Psoas muscle (tissue), 8 donors: ENCODE measurements around the gene CTNND2. TPM values are rescaled to one million over a fixed set of nuclear protein-coding genes. Genes with fewer than 3 reads are reported as not detected.

Experiments
- ATAC-seq, 4 donors: fragments of 200-7000 bp; cut with Tn5 transposase; one replicate each; pipeline ENCODE4 v1.9.1; 2020; ENCODE audit warnings: moderate library complexity in 3 of 4, mild to moderate bottlenecking in 2 of 4
- DNase-seq, 2 donors: peaks; one replicate each; pipeline ENCODE4 v3.0.0-alpha.2; 2020
- H3K27ac ChIP-seq: fragments of 200-600 bp; one replicate; pipeline ENCODE4 v1.8.0; 2022
- H3K27me3 ChIP-seq, 3 donors: fragments of 200-600 bp in 1 of 3; one replicate each; pipeline versions ENCODE4 v1.6.1 to v1.8.0; 2013 to 2022; ENCODE audit warnings: low read length in 2 of 3, mild to moderate bottlenecking in 2 of 3, moderate library complexity in 1 of 3; ENCODE audit not compliant: insufficient read depth in 3 of 3
- H3K36me3 ChIP-seq, 2 donors: fragments of 200-600 bp in 1 of 2; one replicate each; pipeline versions ENCODE4 v1.6.1 to v1.8.0; 2013 to 2022; ENCODE audit warnings: low read depth in 1 of 2, mild to moderate bottlenecking in 1 of 2, moderate library complexity in 1 of 2; ENCODE audit not compliant: insufficient read depth in 1 of 2
- H3K4me1 ChIP-seq: fragments of 200-600 bp; one replicate; pipeline ENCODE4 v1.8.0; 2022
- H3K4me3 ChIP-seq: fragments of 200-600 bp; one replicate; pipeline ENCODE4 v1.8.0; 2022; ENCODE audit warnings: mild to moderate bottlenecking
- H3K9me3 ChIP-seq: fragments of 200-600 bp; one replicate; pipeline ENCODE4 v1.8.0; 2022
- WGBS, 3 donors: extraction: QIAGEN DNeasy Blood & Tissue Kit; methylation state at CpG; one replicate each; pipeline versions ENCODE4 v1.1.6 to v1.1.7; 2013; 5-methylcytosine and 5-hydroxymethylcytosine counted together
- intact Hi-C, 2 donors: fragments of 100-400 bp; cut with DNase I; formaldehyde crosslinking; loops; one replicate each; pipeline versions ENCODE4 v1.11.0 to v1.14.2; 2022
- polyA plus RNA-seq, 3 donors: library from polyadenylated mRNA; stranded (reverse); fragments of 200-250 nt; gene quantifications; one replicate each; pipeline ENCODE4 v1.2.3, GENCODE V29; 2013
- total RNA-seq, 4 donors: library from RNA; stranded (reverse); fragmentation: NEBNext Ultra II Directional in 2 of 4; extraction: Animal tissue kit (Norgen Biotek cat#: 25700) in 2 of 4; gene quantifications; one replicate each; pipeline versions ENCODE4 v1.2.1 to v1.2.4, GENCODE V29; 2021 to 2023
- TF ChIP-seq, protein P1 (sequence below): fragments of 200-600 bp; IDR thresholded peaks from one replicate; pipeline ENCODE4 v1.8.0; 2022; ENCODE audit warnings: antibody characterized with exemption
- donor health status: healthy with polysubstance abuse.
- donor health status: DM: no; HTN: no; CAD: no; lungs with moderate emphysema.
- donor health status: Bipolar disorder and iron deficiency.
- donor health status: healthy.
- donor health status: DM: yes; HTN: yes; CAD: no.
- donor health status: DM: no; HTN: no; CAD: no.
- donor health status: DM: no; HTN: no; CAD: no.
- donor health status: DM: yes; HTN: yes; CAD: no.

CTNND2 gene
- total and polyA plus RNA-seq, 7 donors = 0.09 to 0.14 (median 0.13) TPM; not detected in 4

DNA sequence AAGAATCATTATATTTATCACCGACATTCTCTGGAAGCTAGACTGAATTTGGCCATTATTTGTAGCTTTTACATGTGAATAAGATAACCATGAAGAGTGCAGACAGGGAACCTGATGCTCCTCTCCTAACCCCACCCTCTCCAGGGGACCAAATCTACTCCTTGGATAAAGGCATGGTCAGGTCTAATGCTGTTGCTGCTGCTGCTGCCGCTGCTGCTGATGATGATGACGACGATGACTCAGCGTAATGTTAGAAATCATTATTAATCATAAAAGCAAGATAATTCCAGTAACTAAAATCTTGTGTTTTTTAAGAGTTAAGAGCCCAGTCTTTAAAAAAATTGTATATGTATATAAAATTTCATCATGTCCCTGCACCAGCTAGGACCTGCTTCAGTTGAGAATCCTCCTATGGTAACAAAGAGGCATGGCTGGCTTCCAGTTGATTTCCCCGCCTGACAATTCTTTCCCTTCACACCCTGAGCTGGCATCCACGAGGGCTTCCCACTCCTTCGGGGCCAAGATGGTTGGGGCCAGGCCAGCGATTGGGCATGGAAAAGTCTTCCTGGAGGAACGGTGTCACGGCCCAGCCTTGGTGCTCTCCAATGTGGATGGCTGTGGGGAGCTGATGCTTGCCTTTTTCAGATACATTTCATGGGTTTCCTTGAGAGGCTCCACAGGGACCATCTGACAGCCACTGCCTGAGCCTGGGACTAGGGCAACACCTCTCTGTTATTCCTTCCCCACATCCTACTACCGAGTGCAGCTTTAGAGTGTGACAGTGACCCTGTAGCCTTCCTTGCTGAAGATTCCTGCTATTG, 400.0 kb downstream of the CTNND2 start:
- H3K27me3 ChIP-seq = peaks cover 0 to 7% (median 0%) of the 10 kb centered on the region in 3 donors
- H3K4me1 ChIP-seq = no peaks in the 10 kb centered on the region
- DNase-seq (peak in 1 of 2 donors; percentile 14), ATAC-seq (no peak)
- no peak overlapping the region for H3K4me3 ChIP-seq
- no peak overlapping the region for H3K27ac ChIP-seq
- TF ChIP-seq, protein P1, sequence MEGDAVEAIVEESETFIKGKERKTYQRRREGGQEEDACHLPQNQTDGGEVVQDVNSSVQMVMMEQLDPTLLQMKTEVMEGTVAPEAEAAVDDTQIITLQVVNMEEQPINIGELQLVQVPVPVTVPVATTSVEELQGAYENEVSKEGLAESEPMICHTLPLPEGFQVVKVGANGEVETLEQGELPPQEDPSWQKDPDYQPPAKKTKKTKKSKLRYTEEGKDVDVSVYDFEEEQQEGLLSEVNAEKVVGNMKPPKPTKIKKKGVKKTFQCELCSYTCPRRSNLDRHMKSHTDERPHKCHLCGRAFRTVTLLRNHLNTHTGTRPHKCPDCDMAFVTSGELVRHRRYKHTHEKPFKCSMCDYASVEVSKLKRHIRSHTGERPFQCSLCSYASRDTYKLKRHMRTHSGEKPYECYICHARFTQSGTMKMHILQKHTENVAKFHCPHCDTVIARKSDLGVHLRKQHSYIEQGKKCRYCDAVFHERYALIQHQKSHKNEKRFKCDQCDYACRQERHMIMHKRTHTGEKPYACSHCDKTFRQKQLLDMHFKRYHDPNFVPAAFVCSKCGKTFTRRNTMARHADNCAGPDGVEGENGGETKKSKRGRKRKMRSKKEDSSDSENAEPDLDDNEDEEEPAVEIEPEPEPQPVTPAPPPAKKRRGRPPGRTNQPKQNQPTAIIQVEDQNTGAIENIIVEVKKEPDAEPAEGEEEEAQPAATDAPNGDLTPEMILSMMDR = no peak
- no peaks in the 10 kb centered on the region for H3K36me3 ChIP-seq
- no peaks in the 10 kb centered on the region for H3K9me3 ChIP-seq
- WGBS, 3 donors = 50 to 65% (median 56%) methylated on average over 12 of the region's 12 CpGs
- intact Hi-C loops = no loop called here

- Histone ChIP-seq H3K36me3 (no peaks in the 10 kb centered on the region), H3K27ac (no peak overlapping the region), H3K9me3 (no peaks in the 10 kb centered on the region), H3K4me3 (no peak overlapping the region), H3K27me3 (peaks cover 0 to 7% (median 0%) of the 10 kb centered on the region in 3 donors), H3K4me1 (no peaks in the 10 kb centered on the region)
- intact Hi-C loops = no loop called here
- 83 to 95% (median 88%) methylated on average over 2 of the region's 2 CpGs for WGBS, 3 donors
- DNase-seq (no peak), ATAC-seq (no peak)
- TF ChIP-seq, protein P1 = no peak
Observed at GRCh38 chr5:11502783-11503182, 401.5 kb downstream of the CTNND2 start.

DNA sequence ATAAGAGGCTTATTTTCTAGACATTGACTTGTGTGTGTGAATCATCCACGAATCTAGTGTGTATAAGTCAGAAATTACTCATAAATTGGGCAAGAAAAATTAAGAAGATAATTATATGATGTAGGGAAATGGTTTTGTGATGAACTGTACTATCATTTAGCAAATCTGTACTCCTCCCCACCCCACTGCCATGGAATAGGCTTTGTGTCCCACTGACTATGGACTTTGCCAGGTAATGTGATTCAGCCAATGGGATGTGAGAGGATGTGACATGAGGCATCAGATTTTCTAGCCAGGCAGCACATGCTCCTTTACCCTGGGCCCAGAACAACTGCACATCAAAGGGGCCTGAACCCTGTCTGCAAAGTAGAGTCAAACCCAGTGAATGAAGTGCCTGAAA, 406.6 kb downstream of the CTNND2 start:
- H3K4me1 ChIP-seq = no peaks in the 10 kb centered on the region
- TF ChIP-seq, protein P1 = no peak
- intact Hi-C loops = loop anchor here in 1 of 2 donors (10.0 kb wide), 1 partner anchor 233 kb away; no protein-coding TSS in a partner anchor
- H3K9me3 ChIP-seq = no peaks in the 10 kb centered on the region
- 87 to 94% (median 90%) methylated on average over 1 of the region's 1 CpG for whole genome bisulfite sequencing, 3 donors
- peaks cover 0 to 3% (median 0%) of the 10 kb centered on the region in 3 donors for H3K27me3 ChIP-seq
- no peak overlapping the region for H3K27ac ChIP-seq
- ATAC-seq (no peak), DNase-seq (no peak)
- H3K4me3 ChIP-seq = no peak overlapping the region
- H3K36me3 ChIP-seq = no peaks in the 10 kb centered on the region

DNA sequence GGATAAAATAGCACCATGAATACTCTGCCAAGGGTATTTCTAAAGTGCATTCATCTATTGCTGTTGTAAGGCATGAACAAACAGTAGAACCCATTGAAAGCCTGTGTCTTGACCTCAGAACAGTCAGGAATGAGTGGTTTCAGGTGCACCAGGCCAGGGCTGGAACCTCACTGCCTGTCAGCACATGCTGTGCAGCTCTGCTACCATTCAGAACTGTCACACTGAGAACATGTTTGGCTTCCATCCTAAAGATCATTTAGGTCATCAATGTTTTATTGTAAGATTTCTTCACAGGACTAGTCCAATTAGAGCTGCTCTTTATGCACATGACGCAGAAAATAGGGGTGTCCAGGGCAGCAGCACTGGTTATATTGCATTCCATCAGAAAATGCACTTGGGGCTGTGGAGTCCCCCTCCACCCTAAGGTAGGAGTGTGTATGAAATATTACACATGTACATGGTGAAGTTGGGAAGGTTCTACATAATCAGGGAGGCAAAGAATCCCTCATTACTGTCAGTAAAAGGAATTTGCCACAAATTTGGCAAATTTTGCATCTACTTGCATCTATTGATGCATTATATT, 408.0 kb downstream of the CTNND2 start:
- 70 to 77% (median 74%) methylated on average over 1 of the region's 1 CpG for WGBS, 3 donors
- Histone ChIP-seq H3K36me3 (no peaks in the 10 kb centered on the region), H3K4me1 (no peaks in the 10 kb centered on the region), H3K4me3 (no peak overlapping the region), H3K27ac (no peak overlapping the region), H3K9me3 (no peaks in the 10 kb centered on the region), H3K27me3 (peaks cover 0 to 2% (median 0%) of the 10 kb centered on the region in 3 donors)
- TF ChIP-seq, protein P1 = no peak
- no peak for ATAC-seq
- intact Hi-C loops = loop anchor here in 1 of 2 donors (10.0 kb wide), 1 partner anchor 231 kb away; no protein-coding TSS in a partner anchor
- no peak for DNase-seq
